PFSK-1 (cell line): Measurements from ENCODE around the gene GRM1.

Source experiments
- FOXP2 ChIP-seq: optimal IDR thresholded peaks from 2 replicates; pipeline ENCODE3; 2011; ENCODE audit warnings: borderline replicate concordance, control low read depth, inconsistent platforms; ENCODE audit not compliant: insufficient read depth; ENCODE audit errors: extremely low read length, extremely low read depth
- POLR2AphosphoS5 ChIP-seq: IDR thresholded peaks from 2 replicates; pipeline ENCODE4 v1.6.1; 2012; ENCODE audit warnings: low read depth, mild to moderate bottlenecking, control low read depth, low read length, moderate library complexity
- REST ChIP-seq, 2 experiments: IDR thresholded peaks; 2 replicates each; pipeline versions ENCODE4 v1.6.1 to v1.8.0; 2011 to 2012; ENCODE audit warnings: low read depth in 2 of 2, low read length in 2 of 2, control low read depth in 1 of 2, inconsistent platforms in 1 of 2, mild to moderate bottlenecking in 1 of 2, moderate library complexity in 1 of 2; ENCODE audit not compliant: insufficient read depth in 1 of 2
- SIN3A ChIP-seq: IDR thresholded peaks from 2 replicates; pipeline ENCODE4 v1.6.1; 2012; ENCODE audit warnings: mild to moderate bottlenecking, low read length, moderate library complexity, borderline replicate concordance; ENCODE audit not compliant: insufficient read depth
- TAF1 ChIP-seq: IDR thresholded peaks from 2 replicates; pipeline ENCODE4 v1.6.1; 2012; ENCODE audit warnings: low read length, control low read depth, borderline replicate concordance; ENCODE audit not compliant: insufficient read depth

- TF ChIP-seq TAF1 = no peak
- TF ChIP-seq POLR2AphosphoS5 = no peak
- TF ChIP-seq REST (IDR thresholded peaks at IDR 0.05; ENCODE audit: insufficient read depth in 1 of 2, low read depth in 2 of 2, low read length in 2 of 2) = no peak
- no peak for TF ChIP-seq SIN3A
- TF ChIP-seq FOXP2 = no peak
Measured at GRCh38 chr6:146127447-146128215, 98.8 kb downstream of the GRM1 start.
